Kidney (tissue), 14 donors: ENCODE data around the gene LZTS2. TPM values are rescaled to one million over a fixed set of nuclear protein-coding genes. Genes with fewer than 3 reads are reported as not detected.

Source experiments
- DNase-seq, 5 donors: peaks; one replicate each; pipeline ENCODE4 v3.0.0-alpha.2; 2013 to 2020
- FAIRE-seq: peaks from 2 replicates; lab custom pipeline; 2012; peaks lifted over from hg19 to GRCh38; lab: Jason Lieb, UNC
- H3K27ac ChIP-seq, 2 donors: one replicate each; pipeline ENCODE4 v1.7.0; 2013; ENCODE audit warnings: low read depth in 2 of 2, low read length in 2 of 2, inconsistent platforms in 1 of 2
- H3K27me3 ChIP-seq: one replicate; pipeline ENCODE4 v1.7.1; 2013; ENCODE audit warnings: low read length, inconsistent platforms; ENCODE audit not compliant: control insufficient read depth, insufficient read depth
- H3K36me3 ChIP-seq, 3 donors: one replicate each; pipeline versions ENCODE4 v1.7.0 to v1.7.1; 2013; ENCODE audit warnings: low read length in 3 of 3, control low read depth in 1 of 3, inconsistent platforms in 1 of 3; ENCODE audit not compliant: insufficient read depth in 3 of 3, control insufficient read depth in 2 of 3
- H3K4me1 ChIP-seq, 3 donors: one replicate each; pipeline versions ENCODE4 v1.7.0 to v1.7.1; 2013; ENCODE audit warnings: low read length in 3 of 3, inconsistent platforms in 1 of 3, low read depth in 1 of 3; ENCODE audit not compliant: control insufficient read depth in 2 of 3, insufficient read depth in 2 of 3
- H3K4me3 ChIP-seq, 3 donors: one replicate each; pipeline versions ENCODE4 v1.7.0 to v1.8.1; 2013; ENCODE audit warnings: low read length in 3 of 3, control low read depth in 1 of 3, inconsistent platforms in 1 of 3
- H3K9ac ChIP-seq, 3 donors: one replicate each; pipeline versions ENCODE4 v1.7.0 to v1.7.1; 2013; ENCODE audit warnings: low read length in 3 of 3, control low read depth in 1 of 3, inconsistent platforms in 1 of 3
- H3K9me3 ChIP-seq, 3 donors: one replicate each; pipeline versions ENCODE4 v1.7.0 to v1.7.1; 2013; ENCODE audit warnings: low read length in 3 of 3, control low read depth in 1 of 3, inconsistent platforms in 1 of 3; ENCODE audit not compliant: control insufficient read depth in 2 of 3, insufficient read depth in 1 of 3
- intact Hi-C: fragments of 100-400 bp; cut with DNase I; formaldehyde crosslinking; loops from one replicate; pipeline ENCODE4 v1.11.1; 2022
- polyA plus RNA-seq: library from polyadenylated mRNA; stranded (reverse); fragments of 350-450 nt; fragmentation: Illumina TruSeq; extraction: RNeasy Lipid Tissue Mini Kit (QIAGEN cat#74804); gene quantifications from one replicate; pipeline ENCODE4 v1.2.3, GENCODE V29; 2014; ENCODE audit warnings: low read depth, low replicate concordance; ENCODE audit not compliant: insufficient read depth
- total RNA-seq: library from RNA; stranded (reverse); fragmentation: NEBNext Ultra II Directional; extraction: Animal tissue kit (Norgen Biotek cat#: 25700); gene quantifications from one replicate; pipeline ENCODE4 v1.2.1, GENCODE V29; 2021
- TF ChIP-seq, protein P1 (sequence below): IDR thresholded peaks from 3 replicates; pipeline ENCODE4 v1.5.1; 2012; ENCODE audit warnings: mild to moderate bottlenecking, moderate library complexity, borderline replicate concordance; ENCODE audit not compliant: insufficient read depth; ENCODE audit errors: extremely low read depth
- donor health status: control.
- donor health status: control.
- donor health status: control.
- donor health status: control.
- donor health status: control.
- donor health status: DM: yes; HTN: yes; CAD: no.
- donor health status: Normal renal cell carcinoma (clear cell type).

Gene LZTS2
- total and polyA plus RNA-seq, 2 donors from 2014 or later: 47.3 to 54.7 TPM

DNA sequence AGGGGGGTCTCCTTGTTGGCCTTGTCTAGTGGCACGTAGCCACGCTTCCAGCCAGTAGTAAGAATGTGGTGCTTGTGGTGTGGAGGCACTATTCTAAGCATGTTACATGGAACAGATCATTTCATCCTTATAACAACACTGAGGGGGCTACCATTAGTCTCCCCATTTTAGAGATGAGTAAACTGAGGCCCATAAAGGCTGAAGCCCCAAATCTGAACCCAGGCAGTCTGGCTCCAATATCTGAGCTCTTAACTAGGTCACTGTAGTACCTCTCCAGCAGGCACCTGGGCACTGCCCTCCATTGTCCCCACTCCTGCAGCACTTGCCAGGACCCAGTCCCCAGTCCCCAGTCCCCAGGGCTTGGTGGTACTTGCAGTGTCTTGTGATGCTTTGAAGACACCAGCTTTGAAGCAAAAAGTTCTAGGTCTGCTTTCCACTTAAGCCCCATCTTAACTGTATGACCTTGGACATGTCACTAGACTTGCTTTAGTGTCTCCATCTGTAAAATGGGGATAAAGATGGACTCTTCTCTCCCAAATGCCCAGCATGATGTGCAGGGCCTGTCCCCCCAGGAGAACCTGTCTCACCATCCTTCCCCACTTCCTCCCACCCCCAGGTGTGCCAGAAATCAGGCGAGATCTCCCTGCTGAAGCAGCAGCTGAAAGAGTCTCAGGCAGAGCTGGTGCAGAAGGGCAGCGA, 6.4 kb downstream of the LZTS2 start:
- intact Hi-C loops: no loop called here
- TF ChIP-seq, protein P1, sequence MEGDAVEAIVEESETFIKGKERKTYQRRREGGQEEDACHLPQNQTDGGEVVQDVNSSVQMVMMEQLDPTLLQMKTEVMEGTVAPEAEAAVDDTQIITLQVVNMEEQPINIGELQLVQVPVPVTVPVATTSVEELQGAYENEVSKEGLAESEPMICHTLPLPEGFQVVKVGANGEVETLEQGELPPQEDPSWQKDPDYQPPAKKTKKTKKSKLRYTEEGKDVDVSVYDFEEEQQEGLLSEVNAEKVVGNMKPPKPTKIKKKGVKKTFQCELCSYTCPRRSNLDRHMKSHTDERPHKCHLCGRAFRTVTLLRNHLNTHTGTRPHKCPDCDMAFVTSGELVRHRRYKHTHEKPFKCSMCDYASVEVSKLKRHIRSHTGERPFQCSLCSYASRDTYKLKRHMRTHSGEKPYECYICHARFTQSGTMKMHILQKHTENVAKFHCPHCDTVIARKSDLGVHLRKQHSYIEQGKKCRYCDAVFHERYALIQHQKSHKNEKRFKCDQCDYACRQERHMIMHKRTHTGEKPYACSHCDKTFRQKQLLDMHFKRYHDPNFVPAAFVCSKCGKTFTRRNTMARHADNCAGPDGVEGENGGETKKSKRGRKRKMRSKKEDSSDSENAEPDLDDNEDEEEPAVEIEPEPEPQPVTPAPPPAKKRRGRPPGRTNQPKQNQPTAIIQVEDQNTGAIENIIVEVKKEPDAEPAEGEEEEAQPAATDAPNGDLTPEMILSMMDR: no peak
- no peak overlapping the region for H3K9ac ChIP-seq
- FAIRE-seq (no peak), DNase-seq (no peak)
- H3K4me3 ChIP-seq: no peak overlapping the region
- peaks cover 0 to 25% (median 17%) of the 10 kb centered on the region in 3 donors for H3K36me3 ChIP-seq
- peaks cover 2 to 17% (median 3%) of the 10 kb centered on the region in 3 donors for H3K4me1 ChIP-seq
- no peak overlapping the region for H3K27ac ChIP-seq
- H3K9me3 ChIP-seq: no peaks in the 10 kb centered on the region
- H3K27me3 ChIP-seq: no peaks in the 10 kb centered on the region

DNA sequence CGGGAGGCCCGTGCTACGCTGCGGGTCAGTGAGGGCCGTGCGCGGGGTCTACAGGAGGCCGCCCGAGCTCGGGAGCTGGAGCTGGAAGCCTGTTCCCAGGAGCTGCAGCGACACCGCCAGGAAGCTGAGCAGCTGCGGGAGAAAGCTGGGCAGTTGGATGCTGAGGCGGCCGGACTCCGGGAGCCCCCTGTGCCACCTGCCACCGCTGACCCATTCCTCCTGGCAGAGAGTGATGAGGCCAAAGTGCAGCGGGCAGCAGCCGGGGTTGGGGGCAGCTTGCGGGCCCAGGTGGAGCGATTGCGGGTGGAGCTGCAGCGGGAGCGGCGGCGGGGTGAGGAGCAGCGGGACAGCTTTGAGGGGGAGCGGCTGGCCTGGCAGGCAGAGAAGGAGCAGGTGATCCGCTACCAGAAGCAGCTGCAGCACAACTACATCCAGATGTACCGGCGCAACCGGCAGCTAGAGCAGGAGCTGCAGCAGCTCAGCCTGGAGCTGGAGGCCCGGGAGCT, 7.0 kb downstream of the LZTS2 start:
- peaks cover 0 to 11% (median 0%) of the 10 kb centered on the region in 3 donors for H3K4me1 ChIP-seq
- H3K36me3 ChIP-seq: peaks cover 0 to 25% (median 17%) of the 10 kb centered on the region in 3 donors
- intact Hi-C loops: no loop called here
- TF ChIP-seq, protein P1: no peak
- no peak overlapping the region for H3K27ac ChIP-seq
- no peak overlapping the region for H3K9ac ChIP-seq
- no peaks in the 10 kb centered on the region for H3K27me3 ChIP-seq
- no peak overlapping the region for H3K4me3 ChIP-seq
- no peaks in the 10 kb centered on the region for H3K9me3 ChIP-seq
- DNase-seq: peak in 3 of 5 donors; percentile 20 to 49 (median 24)
- no peak for FAIRE-seq

DNA sequence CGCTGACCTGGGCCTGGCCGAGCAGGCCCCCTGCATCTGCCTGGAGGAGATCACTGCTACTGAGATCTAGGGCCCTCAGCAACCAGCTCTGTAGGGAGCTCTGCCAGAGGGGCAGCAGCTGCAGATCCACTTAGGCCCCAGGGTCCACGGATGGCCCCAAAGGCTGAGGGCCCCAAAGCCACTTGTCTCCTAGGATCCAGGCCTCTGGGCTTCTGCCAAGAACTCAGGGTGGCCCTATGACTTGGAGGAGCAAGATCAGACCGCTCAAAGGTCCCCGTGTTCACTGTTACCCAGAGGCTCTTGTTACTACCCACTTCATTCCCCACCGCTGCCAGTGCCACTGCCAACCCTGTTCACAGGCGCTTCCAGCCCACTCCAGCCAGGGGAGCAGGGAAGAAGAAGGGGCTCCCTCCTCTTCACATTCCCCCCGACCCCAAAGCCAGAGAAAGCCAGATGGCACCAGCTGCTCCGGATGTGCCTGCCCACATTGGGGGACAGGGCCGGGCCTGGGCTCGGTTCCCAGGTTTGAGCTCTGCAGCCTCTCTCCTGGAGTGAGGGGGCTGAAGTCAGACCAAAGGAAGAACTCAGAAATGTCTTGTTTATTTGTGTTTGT, 7.6 kb downstream of the LZTS2 start:
- FAIRE-seq: no peak
- H3K27me3 ChIP-seq: no peaks in the 10 kb centered on the region
- TF ChIP-seq, protein P1: no peak
- no peak overlapping the region for H3K27ac ChIP-seq
- DNase-seq: peak in 3 of 5 donors; percentile 29 to 81 (median 39)
- intact Hi-C loops: no loop called here
- no peak overlapping the region for H3K4me3 ChIP-seq
- H3K9ac ChIP-seq: peak overlapping the region in 1 of 3 donors; percentile 7
- no peaks in the 10 kb centered on the region for H3K9me3 ChIP-seq
- H3K4me1 ChIP-seq: peaks cover 0 to 5% (median 0%) of the 10 kb centered on the region in 3 donors
- peaks cover 0 to 25% (median 17%) of the 10 kb centered on the region in 3 donors for H3K36me3 ChIP-seq
